Tibial nerve (tissue), 4 donors: ENCODE data around the gene FAM135A. TPM values are rescaled to one million over a fixed set of nuclear protein-coding genes. Genes with fewer than 3 reads are reported as not detected.

ENCODE experiments used
- DNase-seq, 2 donors: peaks; one replicate each; pipeline ENCODE4 v3.0.0-alpha.2; 2019; ENCODE audit warnings: low spot score in 2 of 2
- H3K27ac ChIP-seq, 4 donors: fragments of 200-600 bp; sonication (generic) in 3 of 4; one replicate each; pipeline ENCODE4 v1.5.1; 2017 to 2019; ENCODE audit warnings: mild to moderate bottlenecking in 1 of 4
- H3K27me3 ChIP-seq, 2 donors: fragments of 200-600 bp; sonication (generic) in 1 of 2; one replicate each; pipeline versions ENCODE4 v1.5.1 to v1.6.0; 2017 to 2019
- H3K36me3 ChIP-seq, 3 donors: fragments of 200-600 bp; sonication (generic); one replicate each; pipeline ENCODE4 v1.5.1; 2018 to 2019
- H3K4me1 ChIP-seq, 4 donors: fragments of 200-600 bp; sonication (generic) in 3 of 4; one replicate each; pipeline ENCODE4 v1.5.1; 2017 to 2019
- H3K4me3 ChIP-seq, 4 donors: fragments of 200-600 bp; sonication (generic) in 3 of 4; one replicate each; pipeline ENCODE4 v1.5.1; 2017 to 2019; ENCODE audit warnings: mild to moderate bottlenecking in 1 of 4, moderate library complexity in 1 of 4
- H3K9me3 ChIP-seq, 4 donors: fragments of 200-600 bp; sonication (generic) in 3 of 4; one replicate each; pipeline ENCODE4 v1.5.1; 2017 to 2019
- EP300 ChIP-seq, 2 donors: sonication (generic); formaldehyde crosslinking; IDR thresholded peaks; one replicate each; pipeline ENCODE4 v1.6.1; 2017; ENCODE audit warnings: antibody characterized with exemption in 2 of 2, mild to moderate bottlenecking in 1 of 2
- POLR2A ChIP-seq, 2 donors: fragments of 450-650 bp; IDR thresholded peaks; one replicate each; pipeline ENCODE4 v1.6.1; 2017; ENCODE audit warnings: antibody characterized with exemption in 2 of 2, mild to moderate bottlenecking in 2 of 2, moderate library complexity in 2 of 2
- WGBS, 2 donors: methylation state at CpG; one replicate each; pipeline ENCODE4 v1.1.5; 2018; 5-methylcytosine and 5-hydroxymethylcytosine counted together
- total RNA-seq, 4 donors: library from RNA; depleted of rRNA; stranded (reverse); fragments of >200 nt; gene quantifications; one replicate each; pipeline ENCODE4 v1.1.0, GENCODE V29; 2016
- TF ChIP-seq, protein P1 (sequence below), 5 experiments: fragments of 200-600 bp in 3 of 5; fragments of 450-650 bp in 2 of 5; sonication (generic) in 3 of 5; IDR thresholded peaks; one replicate each; pipeline ENCODE4 v1.5.1; 2016 to 2019; ENCODE audit warnings: antibody characterized with exemption in 5 of 5, mild to moderate bottlenecking in 3 of 5, moderate library complexity in 2 of 5

FAM135A gene
- total RNA-seq, 4 donors from 2014 or later = 23.7 to 30.8 (median 27.3) TPM

DNA sequence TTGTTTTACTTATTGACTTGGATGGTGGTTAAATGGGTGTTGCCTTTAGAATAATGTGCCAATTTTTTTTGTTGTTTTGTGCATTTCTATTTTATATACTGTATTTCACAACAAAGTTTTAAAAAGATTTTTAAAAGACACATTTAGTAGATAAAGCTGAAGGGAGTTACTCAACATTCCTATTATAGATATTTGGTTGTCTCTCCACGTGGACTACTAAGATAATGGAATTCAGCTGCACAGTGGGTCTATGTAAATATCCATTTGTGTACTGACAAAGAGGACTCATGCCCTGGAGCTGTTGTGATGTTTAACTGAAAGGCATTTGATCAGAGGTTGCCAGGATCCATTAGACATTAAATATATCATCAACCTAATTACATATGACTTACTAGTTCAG lies 23.2 kb upstream of the FAM135A start:
- TF ChIP-seq, protein P1, sequence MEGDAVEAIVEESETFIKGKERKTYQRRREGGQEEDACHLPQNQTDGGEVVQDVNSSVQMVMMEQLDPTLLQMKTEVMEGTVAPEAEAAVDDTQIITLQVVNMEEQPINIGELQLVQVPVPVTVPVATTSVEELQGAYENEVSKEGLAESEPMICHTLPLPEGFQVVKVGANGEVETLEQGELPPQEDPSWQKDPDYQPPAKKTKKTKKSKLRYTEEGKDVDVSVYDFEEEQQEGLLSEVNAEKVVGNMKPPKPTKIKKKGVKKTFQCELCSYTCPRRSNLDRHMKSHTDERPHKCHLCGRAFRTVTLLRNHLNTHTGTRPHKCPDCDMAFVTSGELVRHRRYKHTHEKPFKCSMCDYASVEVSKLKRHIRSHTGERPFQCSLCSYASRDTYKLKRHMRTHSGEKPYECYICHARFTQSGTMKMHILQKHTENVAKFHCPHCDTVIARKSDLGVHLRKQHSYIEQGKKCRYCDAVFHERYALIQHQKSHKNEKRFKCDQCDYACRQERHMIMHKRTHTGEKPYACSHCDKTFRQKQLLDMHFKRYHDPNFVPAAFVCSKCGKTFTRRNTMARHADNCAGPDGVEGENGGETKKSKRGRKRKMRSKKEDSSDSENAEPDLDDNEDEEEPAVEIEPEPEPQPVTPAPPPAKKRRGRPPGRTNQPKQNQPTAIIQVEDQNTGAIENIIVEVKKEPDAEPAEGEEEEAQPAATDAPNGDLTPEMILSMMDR (IDR thresholded peaks at IDR 0.05) = no peak
- no peak for TF ChIP-seq POLR2A (IDR thresholded peaks at IDR 0.05)
- no peak for TF ChIP-seq EP300 (IDR thresholded peaks at IDR 0.05)
- WGBS, 2 donors = 23 to 28% methylated on average over 1 of the region's 1 CpG
- H3K4me3 ChIP-seq = no peak overlapping the region

DNA sequence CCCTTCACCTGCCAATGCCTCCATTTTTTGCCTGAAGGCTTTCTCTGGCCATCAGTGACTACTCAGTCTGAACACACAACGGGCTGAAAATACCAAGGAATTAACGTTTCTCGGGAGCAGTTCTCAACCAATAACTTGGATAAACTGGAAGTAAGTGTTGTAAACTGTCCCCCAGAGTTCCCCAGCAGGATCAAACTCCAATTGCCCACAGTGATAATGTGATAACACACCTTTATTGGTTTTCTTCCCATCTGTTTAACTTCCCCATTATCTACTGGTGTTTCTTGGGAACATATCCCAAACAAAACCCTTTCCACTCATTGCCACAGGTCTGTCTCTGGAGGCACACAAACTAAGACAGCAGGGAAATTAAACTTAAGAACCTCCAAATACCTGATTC lies 21.8 kb upstream of the FAM135A start:
- H3K27me3 ChIP-seq = no peaks in the 10 kb centered on the region
- TF ChIP-seq EP300 (IDR thresholded peaks at IDR 0.05) (no peak), POLR2A (IDR thresholded peaks at IDR 0.05) (no peak)
- TF ChIP-seq, protein P1 (IDR thresholded peaks at IDR 0.05) = no peak
- WGBS, 2 donors = 76 to 87% methylated on average over 3 of the region's 3 CpGs
- no peaks in the 10 kb centered on the region for H3K9me3 ChIP-seq
- H3K4me3 ChIP-seq = no peak overlapping the region
- no peaks in the 10 kb centered on the region for H3K36me3 ChIP-seq
- no peak overlapping the region for H3K27ac ChIP-seq
- H3K4me1 ChIP-seq = no peaks in the 10 kb centered on the region
- no peak for DNase-seq

More for the DNA sequence above, 23.2 kb upstream of the FAM135A start:
- Histone ChIP-seq H3K36me3 (no peaks in the 10 kb centered on the region), H3K27ac (no peak overlapping the region), H3K27me3 (no peaks in the 10 kb centered on the region), H3K4me1 (no peaks in the 10 kb centered on the region), H3K9me3 (no peaks in the 10 kb centered on the region)
- DNase-seq = no peak

DNA sequence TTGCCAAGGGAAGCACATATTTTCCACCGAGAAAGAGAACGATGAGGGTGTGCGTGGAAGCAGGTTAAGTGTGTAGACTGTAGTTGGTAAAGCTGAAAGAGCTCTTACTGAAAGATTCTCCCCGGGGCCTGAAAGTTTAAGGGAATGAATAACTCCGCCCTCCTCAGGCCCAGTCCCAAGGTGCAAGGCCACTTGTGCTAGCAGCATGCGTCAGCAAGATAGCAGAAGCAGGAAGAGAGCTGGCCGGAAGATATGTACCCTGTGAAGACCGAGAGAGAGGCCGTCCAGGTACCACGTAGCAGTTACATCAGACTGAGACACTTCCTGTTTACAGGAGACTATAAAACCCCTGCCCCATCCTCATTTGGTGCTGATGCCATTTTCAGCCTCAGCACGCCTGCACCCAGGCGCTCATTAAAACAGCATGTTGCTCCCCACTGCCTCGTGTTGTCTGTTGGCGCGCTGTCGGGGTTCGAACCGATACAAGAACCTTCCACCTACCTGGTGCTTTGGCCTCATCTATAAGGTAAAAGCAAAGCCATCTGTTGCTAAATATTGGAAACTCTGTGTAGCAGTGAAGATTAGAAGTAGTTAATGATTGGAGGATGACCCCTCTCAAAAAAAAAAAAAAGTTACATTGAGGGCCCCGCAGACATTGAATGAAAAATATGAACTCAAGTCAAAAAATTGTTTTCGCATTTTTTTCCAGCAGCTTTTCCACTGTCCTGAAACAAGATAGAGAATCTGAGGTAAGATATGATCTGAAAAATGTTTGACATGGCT lies 18.6 kb upstream of the FAM135A start:
- H3K36me3 ChIP-seq = no peaks in the 10 kb centered on the region
- H3K4me3 ChIP-seq = no peak overlapping the region
- H3K9me3 ChIP-seq = no peaks in the 10 kb centered on the region
- H3K4me1 ChIP-seq = no peaks in the 10 kb centered on the region
- 82 to 96% methylated on average over 20 of the region's 20 CpGs for WGBS, 2 donors
- no peak overlapping the region for H3K27ac ChIP-seq
- H3K27me3 ChIP-seq = no peaks in the 10 kb centered on the region
- DNase-seq = no peak
- no peak for TF ChIP-seq EP300 (IDR thresholded peaks at IDR 0.05)
- no peak for TF ChIP-seq POLR2A (IDR thresholded peaks at IDR 0.05)
- TF ChIP-seq, protein P1 (IDR thresholded peaks at IDR 0.05) = no peak

DNA sequence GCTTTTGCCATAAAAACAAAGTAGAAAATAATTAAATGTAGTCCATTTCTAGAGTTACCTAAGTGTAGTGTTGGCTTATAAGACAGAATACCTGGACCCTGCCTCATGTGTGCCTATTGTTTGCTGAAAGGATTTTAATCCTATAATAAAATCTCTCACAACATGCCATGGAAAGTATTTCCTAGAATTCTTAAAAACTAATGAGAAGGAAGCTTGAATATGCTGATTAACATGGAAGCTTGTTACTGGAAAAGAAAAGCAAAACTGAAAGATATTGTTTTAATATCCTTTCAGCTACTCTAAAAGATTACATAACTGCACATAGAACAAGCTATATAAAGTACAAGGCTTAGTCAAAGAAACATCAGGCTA lies 18.0 kb upstream of the FAM135A start:
- TF ChIP-seq, protein P1 (IDR thresholded peaks at IDR 0.05) = no peak
- TF ChIP-seq EP300 (IDR thresholded peaks at IDR 0.05) = no peak
- no peak for TF ChIP-seq POLR2A (IDR thresholded peaks at IDR 0.05)
- no peak for DNase-seq

DNA sequence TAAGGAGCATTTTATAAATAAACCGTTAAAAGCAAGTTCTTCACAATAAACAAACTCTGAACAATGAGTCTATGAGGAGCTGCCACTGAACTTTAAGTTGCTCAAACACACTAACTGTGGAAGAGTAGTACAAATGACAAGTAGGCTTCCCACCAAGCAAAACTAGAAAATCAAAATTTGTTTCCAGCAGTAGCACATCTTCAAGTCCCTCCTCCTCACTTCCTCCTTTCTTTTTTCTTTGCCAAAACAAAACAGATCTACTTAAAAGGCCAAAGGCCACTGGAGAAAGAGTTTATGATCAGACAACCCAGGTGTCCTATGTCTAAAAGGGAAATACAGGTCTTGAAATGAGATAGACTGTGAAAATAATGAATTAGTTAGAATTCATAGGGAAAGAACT lies 17.1 kb upstream of the FAM135A start:
- Histone ChIP-seq H3K9me3 (no peaks in the 10 kb centered on the region), H3K27ac (no peak overlapping the region), H3K27me3 (no peaks in the 10 kb centered on the region), H3K4me1 (no peaks in the 10 kb centered on the region), H3K36me3 (no peaks in the 10 kb centered on the region), H3K4me3 (no peak overlapping the region)
- TF ChIP-seq EP300 (IDR thresholded peaks at IDR 0.05) = no peak
- TF ChIP-seq, protein P1 (IDR thresholded peaks at IDR 0.05) = no peak
- no peak for TF ChIP-seq POLR2A (IDR thresholded peaks at IDR 0.05)
- DNase-seq = no peak
- 77 to 78% methylated on average over 1 of the region's 1 CpG for WGBS, 2 donors

More for the DNA sequence above, 18.0 kb upstream of the FAM135A start:
- Histone ChIP-seq H3K36me3 (no peaks in the 10 kb centered on the region), H3K27me3 (no peaks in the 10 kb centered on the region), H3K4me1 (no peaks in the 10 kb centered on the region), H3K27ac (no peak overlapping the region), H3K9me3 (no peaks in the 10 kb centered on the region), H3K4me3 (no peak overlapping the region)
